ENCODE results near the gene ARID1B.
A peak's percentile ranks its signal among the peaks of the same experiment; 100 is the strongest.

ARID1B gene

DNA sequence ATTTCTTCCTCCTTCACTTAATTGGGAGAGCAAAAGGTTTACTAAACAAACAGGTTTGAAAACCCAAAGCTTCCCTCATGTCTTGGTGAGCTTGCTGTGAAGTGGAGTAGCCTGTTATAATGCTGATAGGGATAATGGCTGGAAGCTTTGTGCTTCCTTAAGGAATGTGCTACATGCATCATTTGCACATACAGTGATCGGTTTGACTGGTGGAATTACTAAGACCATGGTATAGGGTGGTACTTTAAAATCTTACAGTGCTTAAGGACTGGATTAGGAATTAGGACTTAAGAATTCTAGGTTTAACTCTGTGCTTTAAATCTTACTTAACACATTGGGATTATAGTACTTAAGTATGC is 75.7 kb downstream of the ARID1B start:
- no peak for DNase-seq (ENCODE audit: low spot score)

DNA sequence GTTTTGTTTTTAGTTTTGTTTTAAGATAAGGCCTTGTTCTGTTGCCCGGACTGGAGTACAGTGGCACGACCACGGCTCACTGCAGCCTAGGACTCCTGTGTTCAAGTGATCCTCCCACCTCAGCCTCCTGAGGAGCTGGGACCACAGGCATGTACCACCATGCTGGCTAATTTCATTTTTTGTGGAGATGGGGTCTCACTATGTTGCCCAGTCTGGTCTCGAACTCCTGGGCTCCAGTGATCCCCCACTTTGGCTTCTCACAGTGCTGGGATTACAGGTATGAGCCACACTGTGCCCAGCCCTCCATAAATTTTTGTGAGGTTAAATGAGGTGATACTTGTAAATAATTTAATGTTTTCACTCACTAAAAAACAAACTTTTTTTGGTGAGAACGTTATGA is 76.6 kb downstream of the ARID1B start:
- no peak for DNase-seq (ENCODE audit: low spot score)

DNA sequence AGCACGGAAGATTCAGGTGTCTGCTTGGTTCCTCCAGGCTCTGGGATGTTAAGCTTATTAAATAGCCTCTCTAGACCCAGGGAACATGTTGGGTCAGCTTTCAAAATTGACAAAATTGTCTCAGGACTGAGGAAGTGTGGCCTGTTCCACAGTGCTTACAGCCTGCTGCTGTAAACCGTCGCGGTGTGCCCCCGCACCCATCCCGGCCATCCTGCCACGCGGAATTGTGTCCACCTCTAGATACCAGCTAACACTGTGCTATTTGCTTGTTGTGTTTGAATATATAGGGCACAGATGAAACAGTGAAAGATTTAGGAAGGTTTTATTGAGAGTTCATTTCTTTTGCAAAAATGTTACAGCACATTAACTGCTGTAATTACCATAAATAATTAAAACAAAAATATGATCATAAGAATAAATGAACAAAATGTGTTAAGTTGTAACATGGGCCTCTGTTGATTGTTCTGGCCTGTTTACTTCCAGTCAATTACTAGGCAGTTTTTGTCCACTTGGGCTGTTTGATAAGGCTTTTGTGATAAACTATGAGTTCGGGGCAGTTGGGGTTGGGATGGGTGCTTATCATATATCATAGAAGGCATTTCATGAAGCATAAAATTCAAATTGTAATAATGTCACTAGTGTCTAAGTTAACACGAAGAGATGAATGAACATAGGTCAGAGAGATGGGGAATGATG is 77.4 kb downstream of the ARID1B start:
- DNase-seq (ENCODE audit: low spot score) = no peak

DNA sequence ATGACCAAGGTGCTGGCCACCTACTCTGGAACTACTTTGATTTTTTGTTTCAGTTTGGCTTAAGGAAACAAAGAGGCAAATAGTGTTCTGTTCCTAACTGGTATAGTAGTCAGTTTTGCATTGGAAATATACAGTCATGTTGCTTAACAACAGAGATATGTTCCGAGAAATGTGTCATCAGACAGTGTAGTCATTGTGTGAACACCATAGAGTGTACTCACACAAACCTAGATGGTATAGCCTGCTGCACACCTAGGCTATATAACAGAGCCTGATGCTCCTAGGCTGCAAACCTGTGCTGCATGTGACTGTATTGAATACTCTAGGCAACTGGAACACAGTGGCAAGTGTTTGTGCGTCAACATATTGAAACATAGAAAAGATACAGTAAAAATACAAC is 80.4 kb downstream of the ARID1B start:
- DNase-seq (ENCODE audit: low spot score) = no peak

DNA sequence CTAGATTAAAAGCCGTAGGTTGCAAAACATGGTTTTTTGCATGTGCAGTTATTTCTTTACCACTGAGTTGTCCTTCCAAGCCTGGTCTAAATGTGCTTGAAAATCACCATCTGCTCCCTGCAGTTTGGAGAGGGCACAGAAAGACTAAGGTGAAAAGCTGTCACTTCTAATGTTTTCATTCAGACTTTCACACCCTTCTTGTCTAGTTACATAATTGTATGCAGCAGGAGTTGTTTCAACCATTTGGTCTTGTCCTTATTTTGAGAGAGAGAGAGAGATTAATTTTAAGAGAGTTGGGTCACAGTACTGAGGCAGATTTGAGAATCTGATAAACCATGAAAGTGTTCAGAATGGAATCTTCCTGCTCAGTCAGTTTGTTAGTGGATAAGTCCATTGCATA is 82.5 kb downstream of the ARID1B start:
- no peak for DNase-seq (ENCODE audit: low spot score)

DNA sequence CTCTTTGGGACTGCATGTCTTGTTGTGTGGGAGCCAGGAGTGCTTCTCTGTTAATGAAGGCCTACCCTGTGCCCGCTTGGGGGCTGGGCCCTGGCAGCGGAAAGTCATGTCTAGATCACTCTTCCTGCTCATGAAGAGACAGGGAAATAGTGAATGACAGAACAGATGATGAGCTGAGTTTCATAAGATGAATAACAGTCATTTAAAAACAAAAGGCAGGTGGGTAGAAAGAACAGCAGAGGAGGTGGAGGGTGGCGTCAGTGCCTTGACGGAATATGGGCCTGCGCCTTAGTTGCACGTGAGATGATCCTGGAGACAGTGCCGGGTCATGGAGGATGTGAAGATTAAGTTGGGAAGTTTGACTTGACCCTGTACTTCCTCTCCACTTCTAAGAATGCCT is 85.5 kb downstream of the ARID1B start:
- DNase-seq (ENCODE audit: low spot score) = no peak

DNA sequence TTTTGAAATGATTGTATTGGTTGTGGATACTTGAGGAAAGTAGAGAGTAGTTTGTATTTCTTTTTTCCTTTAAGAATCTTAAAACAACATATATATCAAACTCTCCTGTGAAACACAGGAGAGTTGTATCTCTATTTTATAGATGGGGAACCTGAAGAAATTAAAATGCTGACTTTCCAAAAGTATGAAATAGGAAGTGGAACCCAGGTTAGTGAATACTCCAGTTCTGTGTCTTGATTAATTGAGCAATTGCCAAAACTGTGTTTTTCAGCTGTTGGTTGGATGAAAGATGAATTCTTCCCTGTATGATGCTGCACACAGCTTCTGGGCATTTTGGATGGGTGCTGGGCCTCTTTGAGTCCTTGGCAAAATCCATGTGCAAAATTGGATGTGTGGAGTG is 86.3 kb downstream of the ARID1B start:
- DNase-seq (ENCODE audit: low spot score) = no peak

DNA sequence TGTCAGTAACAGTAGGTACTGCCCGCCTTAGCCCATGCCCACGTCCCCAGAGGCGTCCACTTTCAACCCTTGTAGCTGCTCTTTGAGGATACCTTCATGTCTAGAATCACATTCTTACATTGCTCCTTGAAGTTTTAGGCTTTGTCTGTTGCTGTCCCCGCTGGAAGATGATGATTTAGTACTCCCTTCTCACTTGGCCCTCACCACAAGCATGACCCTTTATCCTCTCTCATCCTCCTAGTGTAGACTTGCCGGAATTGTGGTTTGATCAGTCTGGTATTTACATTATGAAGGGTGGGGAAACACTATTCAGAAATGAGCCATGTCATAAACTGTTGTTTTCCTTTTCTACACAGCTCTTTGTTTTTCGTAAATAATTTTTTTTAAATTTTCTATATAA is 87.4 kb downstream of the ARID1B start:
- no peak for DNase-seq (ENCODE audit: low spot score)

DNA sequence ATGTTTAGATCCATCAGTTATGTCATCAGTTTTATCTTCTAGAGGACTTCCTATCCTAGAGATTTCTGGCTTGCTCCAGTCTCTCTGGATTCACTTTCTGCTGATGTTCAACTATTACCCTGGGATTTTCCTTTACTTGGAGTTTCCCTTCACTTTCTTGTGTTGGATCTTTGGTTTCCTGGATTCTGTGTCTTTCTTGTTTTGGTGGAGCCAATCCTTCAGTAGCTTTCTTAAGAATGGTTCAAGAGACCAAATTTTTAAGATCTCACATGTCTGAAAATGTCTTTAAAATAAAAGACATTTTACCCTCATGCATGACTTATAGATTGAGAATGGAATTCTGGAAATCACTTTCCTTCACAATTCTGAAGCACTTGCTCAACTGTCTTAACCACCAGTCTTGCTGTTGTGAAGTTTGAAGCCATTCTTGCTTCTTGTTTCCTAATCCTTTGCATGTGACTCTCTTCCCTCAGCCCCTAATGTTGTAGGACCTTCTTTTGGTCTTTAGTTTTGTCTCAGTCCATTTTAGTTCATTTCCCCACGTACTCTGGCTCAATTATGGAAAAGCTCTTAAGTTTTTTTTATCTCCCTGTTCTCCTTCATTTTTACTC is 87.9 kb downstream of the ARID1B start:
- no peak for DNase-seq (ENCODE audit: low spot score)

DNA sequence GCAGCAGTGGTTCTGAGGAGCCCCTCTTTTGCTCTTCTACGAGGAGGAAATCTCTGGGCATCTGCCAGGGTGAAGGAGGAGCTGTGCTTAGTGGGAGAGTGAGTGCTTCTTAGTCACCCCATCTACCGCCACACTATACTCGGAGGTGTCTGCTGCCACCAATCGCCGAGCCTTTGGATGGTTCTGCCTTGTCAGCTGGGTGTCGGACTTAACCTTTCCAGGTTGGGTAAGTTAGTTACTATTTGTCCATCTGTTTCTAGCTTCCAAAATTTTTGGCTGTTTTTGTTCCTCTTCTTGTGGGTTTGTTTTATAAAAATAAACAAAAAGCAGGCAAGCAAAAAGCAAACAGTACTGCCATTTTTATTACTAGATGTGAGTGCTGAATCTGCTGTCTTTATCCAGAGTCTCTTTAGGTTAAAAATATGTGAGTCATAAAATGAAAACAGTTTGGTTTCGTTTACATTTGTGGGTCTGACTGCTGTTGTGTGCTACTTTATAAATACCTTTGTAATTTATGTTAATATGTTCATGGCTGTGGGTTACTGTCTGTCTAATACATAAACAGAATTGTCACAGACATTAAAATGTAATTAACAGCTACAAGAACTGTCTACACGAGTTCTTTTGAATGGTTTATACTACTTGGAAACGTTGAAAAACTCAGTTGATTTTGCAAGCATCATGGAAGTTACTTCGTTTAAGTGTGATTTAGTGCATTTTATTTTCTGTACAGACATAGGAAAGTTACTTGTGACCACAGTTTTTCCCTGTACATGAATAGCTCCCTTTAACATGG is 89.2 kb downstream of the ARID1B start:
- DNase-seq (ENCODE audit: low spot score) = no peak

DNA sequence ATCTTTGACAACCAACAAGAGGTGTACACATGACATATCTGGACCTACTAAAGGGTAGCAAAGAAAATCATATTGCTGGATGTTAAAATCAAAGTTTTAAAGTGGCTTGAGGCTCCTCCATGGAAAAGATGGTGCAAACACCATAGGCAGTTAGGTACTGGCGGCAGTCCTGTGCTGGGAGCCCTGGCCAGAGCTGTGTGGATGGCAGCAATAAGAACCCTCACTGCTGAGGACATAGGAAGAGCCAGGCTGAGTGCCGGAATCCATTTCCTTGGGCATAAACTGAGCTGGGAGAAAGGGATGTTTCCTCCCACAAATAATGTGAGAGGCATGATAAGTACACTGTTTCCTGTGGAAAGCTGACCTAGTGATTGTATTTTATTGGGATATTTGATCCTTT is 89.9 kb downstream of the ARID1B start:
- DNase-seq (ENCODE audit: low spot score) = no peak

DNA sequence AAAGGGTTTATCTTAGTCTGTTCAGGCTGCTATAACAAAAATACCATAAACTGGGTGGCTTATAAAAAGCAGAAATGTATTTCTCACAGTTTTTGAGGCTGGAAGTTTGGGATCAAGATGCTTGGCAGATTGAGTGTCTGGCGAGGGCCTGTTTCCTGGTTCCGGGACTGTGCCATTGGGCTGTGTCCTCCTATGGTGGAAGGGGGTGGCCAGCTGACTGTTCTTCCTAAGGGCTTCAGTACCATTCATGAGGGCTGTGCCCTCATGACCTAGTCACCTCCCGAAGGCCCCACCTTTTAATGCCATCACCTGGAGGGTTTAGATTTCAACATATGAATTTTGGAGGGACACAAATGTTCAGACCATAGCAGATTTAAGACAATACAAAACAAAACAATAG is 91.2 kb downstream of the ARID1B start:
- DNase-seq (ENCODE audit: low spot score) = no peak

DNA sequence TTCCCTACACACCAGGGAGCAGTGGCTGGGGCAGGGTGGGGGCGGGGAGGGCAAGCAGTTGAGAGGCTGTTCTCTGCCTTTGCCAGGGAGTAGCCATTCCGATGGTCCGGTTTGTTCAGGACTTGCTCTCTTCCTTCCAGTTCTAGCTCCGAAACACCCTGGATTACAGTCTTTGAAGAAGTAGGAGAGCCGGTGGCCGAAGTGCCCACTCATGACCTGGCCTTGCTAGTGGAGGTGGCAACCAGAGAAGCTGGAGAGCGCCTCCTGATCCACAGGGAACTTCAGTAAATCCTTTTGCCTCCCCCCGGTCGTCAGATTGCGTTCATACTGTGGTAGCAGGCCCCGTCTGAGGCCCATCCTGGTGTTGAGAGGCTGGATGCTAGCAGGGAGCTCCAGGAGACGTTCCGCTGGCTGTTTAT is 92.8 kb downstream of the ARID1B start:
- peak; percentile 62 for DNase-seq (ENCODE audit: low spot score)

DNA sequence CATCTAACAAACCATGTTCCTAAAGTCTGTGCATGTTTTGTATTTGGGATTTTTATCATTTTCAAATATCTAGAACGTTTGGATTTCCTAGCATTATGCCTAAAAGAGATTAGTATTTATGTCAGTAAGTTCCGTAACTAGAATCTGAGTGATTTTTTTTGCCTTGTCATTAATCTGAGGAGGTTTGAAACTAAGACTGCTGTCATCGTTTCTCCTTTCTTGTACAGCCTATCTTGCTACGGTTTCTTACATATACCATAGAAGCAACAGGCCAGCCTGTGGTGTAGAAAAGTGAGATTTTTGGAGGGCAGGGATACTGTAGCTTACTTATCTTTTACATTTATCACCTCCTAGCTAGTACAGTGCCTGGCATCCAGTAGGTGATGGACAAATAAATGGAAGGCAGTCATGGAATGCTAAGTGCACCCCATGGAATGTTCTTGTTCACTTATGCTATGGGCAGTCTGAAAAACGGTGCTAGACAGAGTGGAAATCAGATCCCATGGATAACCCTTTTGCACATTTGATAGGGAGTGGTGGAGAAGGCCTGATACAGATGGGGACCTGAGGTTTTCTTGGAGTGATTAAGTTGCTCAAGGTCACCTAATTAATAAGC is 93.9 kb downstream of the ARID1B start:
- DNase-seq (ENCODE audit: low spot score) = no peak

DNA sequence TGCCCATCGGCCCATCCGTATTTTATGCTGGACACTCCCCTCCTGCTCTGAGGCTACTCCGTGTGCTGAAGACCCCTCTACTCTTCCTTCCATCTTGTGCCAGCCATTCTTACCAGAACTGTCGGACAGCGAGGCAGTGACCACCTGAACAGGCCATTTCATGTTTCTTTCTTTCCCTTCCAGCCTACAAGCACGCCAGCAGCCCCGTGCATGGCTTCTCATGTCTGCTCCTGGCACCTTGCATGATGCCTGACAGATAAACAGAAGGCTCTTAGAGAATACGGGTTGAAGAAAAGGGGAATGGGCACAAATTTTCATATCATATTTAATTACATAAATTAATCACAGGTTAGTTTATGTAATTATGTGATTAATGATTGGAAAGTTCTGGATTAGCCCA is 95.7 kb downstream of the ARID1B start:
- DNase-seq (ENCODE audit: low spot score) = no peak

DNA sequence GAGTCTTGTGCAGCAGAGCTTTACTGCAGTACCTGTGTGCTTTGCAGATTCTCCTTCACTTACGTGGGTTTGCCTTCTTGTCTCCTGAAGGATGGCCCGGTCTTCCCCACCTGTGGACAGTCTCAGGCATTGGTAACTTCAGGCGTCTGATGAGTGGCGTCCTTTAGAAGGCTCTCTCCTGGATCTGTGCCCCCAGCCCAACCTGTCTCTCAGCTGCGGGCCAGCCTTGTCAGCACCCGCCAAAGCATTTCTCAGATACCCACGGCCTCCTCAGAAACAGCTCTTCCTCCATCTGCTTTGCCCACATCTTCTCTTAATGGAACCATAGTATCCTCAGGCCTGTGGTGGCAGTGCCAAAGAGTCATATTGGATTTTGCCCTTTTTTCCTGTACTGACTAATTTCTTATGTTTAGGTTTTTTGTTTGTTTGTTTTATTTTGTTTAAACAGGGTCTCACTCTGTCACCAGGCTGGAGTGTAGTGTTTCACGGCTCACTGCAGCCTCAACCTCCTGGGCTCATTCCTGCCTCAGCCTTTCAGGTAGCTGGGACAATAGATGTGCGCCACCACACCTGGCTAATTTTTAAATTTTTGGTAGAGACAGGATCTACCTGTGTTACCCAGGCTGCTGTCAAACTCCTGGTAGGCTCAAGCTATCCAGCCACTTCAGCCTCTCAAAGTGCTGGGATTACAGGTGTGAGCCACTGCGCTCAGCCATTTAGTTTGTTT is 96.6 kb downstream of the ARID1B start:
- no peak for DNase-seq (ENCODE audit: low spot score)

DNA sequence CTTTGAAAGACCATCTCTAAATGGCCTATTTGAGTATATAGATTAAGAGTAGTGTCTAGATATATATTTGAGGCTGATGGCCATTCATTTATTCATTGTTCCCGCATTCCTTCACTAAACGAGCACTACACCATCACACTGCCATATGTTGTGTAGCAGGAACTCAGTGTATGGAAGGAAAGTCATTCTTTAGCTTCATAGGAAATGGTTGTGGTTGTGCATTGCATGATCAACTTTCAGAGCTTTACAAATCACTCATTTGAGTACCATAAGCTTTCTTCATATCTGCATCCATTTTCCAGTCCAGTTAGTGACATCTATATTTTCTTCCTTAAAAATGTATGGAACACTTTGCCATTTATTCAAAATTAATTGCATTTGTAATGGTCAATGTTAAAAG is 97.9 kb downstream of the ARID1B start:
- DNase-seq (ENCODE audit: low spot score) = no peak

DNA sequence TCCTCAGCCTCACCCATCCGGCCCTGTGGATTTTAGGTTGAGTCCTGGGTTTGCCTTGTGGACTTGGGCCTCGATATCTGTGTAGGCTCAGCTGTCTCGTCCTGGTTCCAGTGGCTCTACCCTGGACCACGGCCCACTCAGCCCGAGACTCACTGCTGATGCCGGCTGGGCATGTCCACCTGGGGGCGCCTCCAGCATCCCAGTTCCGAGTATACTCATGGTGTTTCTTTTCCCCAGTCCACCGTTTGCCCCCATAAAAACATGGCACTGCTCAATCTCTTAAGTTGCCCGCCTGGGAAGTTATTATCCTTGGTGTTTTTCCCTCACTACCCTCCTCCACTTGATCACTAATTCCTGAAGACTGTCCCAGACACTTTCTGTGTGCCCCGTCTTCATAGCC is 99.1 kb downstream of the ARID1B start:
- DNase-seq (ENCODE audit: low spot score) = peak; percentile 64

DNA sequence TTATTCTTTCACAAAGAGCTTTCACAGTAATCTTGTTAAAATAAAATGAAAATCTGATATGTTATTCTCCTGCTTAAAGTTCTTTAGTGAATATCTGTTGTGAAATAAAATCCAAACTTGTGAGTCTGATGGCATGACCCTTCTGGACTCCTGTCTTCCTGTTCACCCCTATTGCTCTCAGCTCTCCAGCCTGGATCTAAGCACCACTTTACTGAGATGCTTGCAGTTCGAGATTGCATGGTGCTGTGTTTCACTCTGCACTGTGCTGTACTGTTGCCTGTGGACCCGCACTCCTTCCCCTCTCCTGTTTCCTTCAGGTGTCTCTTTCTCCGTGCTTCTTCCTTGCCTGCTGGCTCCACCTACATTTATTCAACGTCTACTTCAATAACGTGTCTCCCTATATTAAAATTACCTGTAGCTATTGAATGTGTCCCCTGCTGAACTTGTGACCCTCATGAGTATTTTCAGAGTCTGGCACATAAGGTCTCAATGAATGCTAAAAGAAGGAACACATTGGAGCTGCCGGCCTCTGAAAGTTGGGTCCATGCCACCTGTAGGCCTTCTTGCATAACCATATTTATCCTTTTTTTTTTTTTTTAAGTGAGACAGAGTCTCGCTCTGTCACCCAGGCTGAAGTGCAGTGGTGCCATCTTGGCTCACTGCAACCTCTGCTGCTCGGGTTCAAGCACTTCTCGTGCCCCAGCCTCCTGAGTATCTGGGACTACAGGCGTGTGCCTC is 100.1 kb downstream of the ARID1B start:
- DNase-seq (ENCODE audit: low spot score) = no peak

DNA sequence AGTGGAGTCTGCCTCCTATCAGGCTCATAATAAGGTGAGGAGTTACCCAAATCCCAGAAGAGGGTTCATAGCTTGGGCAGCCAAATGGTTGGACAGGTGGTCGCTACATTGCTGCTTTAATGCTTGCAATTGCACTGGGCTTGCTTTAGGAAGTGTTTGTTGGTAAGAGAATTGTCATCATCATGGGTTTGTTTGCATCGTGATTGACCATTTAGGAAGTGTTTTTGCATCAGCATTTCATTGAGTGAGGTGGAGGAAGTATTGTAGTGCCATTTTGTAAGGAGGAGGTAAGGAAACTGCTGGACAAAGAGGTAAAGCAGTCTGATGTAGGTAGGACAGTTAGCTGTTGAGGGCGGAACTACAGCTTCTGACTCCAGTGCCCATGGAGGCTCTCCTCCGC is 101.5 kb downstream of the ARID1B start:
- no peak for DNase-seq (ENCODE audit: low spot score)

DNA sequence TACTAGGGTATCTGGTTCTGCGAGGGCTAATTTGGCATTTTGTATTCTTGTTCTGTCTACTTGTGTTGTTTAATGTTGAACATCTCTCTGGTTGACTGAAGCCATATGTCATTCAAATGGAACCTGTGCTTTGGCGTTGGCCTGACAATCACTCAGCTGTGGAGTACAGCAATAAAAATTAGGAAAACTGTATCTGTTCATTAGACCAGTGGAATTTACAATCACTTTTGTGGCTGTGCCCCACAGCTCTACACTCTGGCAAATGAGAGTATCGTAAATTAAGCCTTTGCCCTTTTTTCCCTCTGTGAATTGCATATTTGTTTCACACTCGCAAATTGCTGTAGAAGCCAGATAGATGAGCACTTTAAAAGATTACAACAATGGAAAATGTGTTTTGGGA is 102.0 kb downstream of the ARID1B start:
- no peak for DNase-seq (ENCODE audit: low spot score)

DNA sequence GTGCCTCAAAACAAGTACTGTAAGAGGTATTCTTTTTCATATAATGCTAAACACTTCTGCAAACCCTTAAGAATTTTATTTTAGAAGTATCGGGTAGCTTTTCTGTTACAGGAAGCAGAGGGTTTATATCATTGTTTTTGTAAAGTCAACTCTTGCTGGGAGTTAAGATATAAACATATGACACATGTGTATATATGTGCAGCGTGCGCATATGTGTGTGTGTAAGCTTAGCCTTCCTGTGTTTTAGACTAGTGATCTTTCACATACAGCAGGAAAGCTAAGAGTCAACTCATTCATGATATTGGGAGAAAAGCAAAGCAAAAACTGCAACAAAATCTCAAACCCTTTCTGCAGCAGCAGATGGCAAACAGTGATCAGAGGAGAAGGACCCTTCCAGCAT is 102.4 kb downstream of the ARID1B start:
- DNase-seq (ENCODE audit: low spot score) = no peak

All from ecto neural progenitor cell (in vitro differentiated cells).